Fibroblast of lung (primary cell): ENCODE results near the gene NLRP6. TPM values are rescaled to one million over a fixed set of nuclear protein-coding genes. Genes with fewer than 3 reads are reported as not detected.
"Not testable (repeated sequence)": the region's sequence is repeated elsewhere in the genome, so short reads cannot be mapped to it uniquely, and the experiment has no call there.

Source experiments
- DNase-seq, 2 donors: peaks; one replicate each; pipeline versions ENCODE4 v3.0.0 to v3.0.0-alpha.2; 2010; ENCODE audit warnings: low read depth in 2 of 2
- H2AFZ ChIP-seq: 2 replicates; pipeline ENCODE4 v1.5.1; 2012; ENCODE audit warnings: low read length, control low read depth, inconsistent platforms
- H3K27ac ChIP-seq: 2 replicates; pipeline ENCODE4 v1.5.1; 2011; ENCODE audit warnings: low read length, control low read depth; ENCODE audit not compliant: insufficient read depth
- H3K27me3 ChIP-seq: 2 replicates; pipeline ENCODE4 v1.5.1; 2011; ENCODE audit warnings: mild to moderate bottlenecking, low read length; ENCODE audit not compliant: control insufficient read depth, insufficient read depth
- H3K36me3 ChIP-seq: 2 replicates; pipeline ENCODE4 v1.5.1; 2011; ENCODE audit warnings: low read length; ENCODE audit not compliant: control insufficient read depth, insufficient read depth
- H3K4me1 ChIP-seq: 2 replicates; pipeline ENCODE4 v1.5.1; 2011; ENCODE audit warnings: low read length; ENCODE audit not compliant: control insufficient read depth, insufficient read depth; ENCODE audit errors: extremely low read depth
- H3K4me2 ChIP-seq: 2 replicates; pipeline ENCODE4 v1.5.1; 2011; ENCODE audit warnings: low read length, control low read depth; ENCODE audit not compliant: insufficient read depth; ENCODE audit errors: extremely low read depth
- H3K4me3 ChIP-seq, 4 experiments: fragments of 200-600 bp in 1 of 4; sonication (generic) in 1 of 4; replicated peaks in 1 of 4; 2 replicates each; pipeline ENCODE4 v1.5.1; 2011 to 2016; ENCODE audit warnings: low read length in 4 of 4, low read depth in 3 of 4, mild to moderate bottlenecking in 3 of 4, control low read depth in 2 of 4, inconsistent platforms in 1 of 4, mixed read lengths in 1 of 4; ENCODE audit not compliant: insufficient read depth in 1 of 4; ENCODE audit errors: control extremely low read depth in 1 of 4
- H3K79me2 ChIP-seq: 2 replicates; pipeline ENCODE4 v1.5.1; 2012; ENCODE audit warnings: mild to moderate bottlenecking, low read length, inconsistent platforms; ENCODE audit not compliant: control insufficient read depth, insufficient read depth
- H3K9ac ChIP-seq: 2 replicates; pipeline ENCODE4 v1.5.1; 2011; ENCODE audit warnings: mild to moderate bottlenecking, low read length, control low read depth; ENCODE audit not compliant: insufficient read depth
- H3K9me3 ChIP-seq: 2 replicates; pipeline ENCODE4 v1.5.1; 2012; ENCODE audit warnings: low read depth, low read length; ENCODE audit not compliant: control insufficient read depth, insufficient read depth
- H4K20me1 ChIP-seq: 2 replicates; pipeline ENCODE4 v1.5.1; 2011; ENCODE audit warnings: low read length; ENCODE audit not compliant: control insufficient read depth, insufficient read depth; ENCODE audit errors: extremely low read depth
- EZH2 ChIP-seq: IDR thresholded peaks from 2 replicates; pipeline ENCODE4 v1.5.1; 2012; ENCODE audit warnings: low read length, control low read depth, mild to moderate bottlenecking; ENCODE audit errors: missing control alignments
- polyA plus RNA-seq, 2 donors: library from polyadenylated mRNA; depleted of rRNA in 1 of 2; stranded (reverse) in 1 of 2; unstranded in 1 of 2; fragments of >200 nt; gene quantifications; 2 replicates each; pipeline ENCODE4 v1.2.1, GENCODE V29; 2011 to 2012; ENCODE audit warnings: missing spikeins in 1 of 2
- total RNA-seq: library from RNA; depleted of rRNA; stranded (reverse); fragments of >200 nt; gene quantifications from 2 replicates; pipeline ENCODE4 v1.2.1, GENCODE V29; 2014
- TF ChIP-seq, protein P1 (sequence below), 2 donors: IDR thresholded peaks in 1 of 2; conservative IDR thresholded peaks in 1 of 2; 1 replicate in 1 of 2; 2 replicates in 1 of 2; pipeline ENCODE4 v1.5.1; 2011 to 2012; ENCODE audit warnings: low read length in 2 of 2, control low read depth in 1 of 2, inconsistent platforms in 1 of 2, low read depth in 1 of 2, mild to moderate bottlenecking in 1 of 2

The NLRP6 gene
- total and polyA plus RNA-seq, 2 donors (not counting 1 experiment from before 2014, with no cell fraction given), result not detected

DNA sequence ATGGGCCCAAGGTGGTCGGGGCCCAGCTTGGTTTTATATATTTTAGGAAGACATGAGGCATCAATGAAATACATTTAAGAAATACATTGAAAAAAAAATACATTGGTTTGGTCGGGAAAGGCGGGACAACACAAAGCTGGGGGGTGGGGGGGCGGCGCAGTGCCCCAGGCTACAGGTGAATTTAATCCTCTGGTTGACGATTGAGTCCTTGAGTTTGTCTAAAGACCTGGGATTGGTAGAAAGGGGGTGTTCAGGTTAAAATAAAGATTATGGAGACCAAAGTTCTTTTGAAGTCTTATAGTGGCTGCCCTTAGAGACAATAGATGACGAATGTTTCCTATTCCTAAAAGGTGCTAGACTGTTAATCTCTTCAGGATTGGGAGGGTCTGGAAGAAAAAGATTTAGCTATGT lies 38.7 kb downstream of the NLRP6 start:
- Histone ChIP-seq H3K79me2 (peaks cover 12% of the 10 kb centered on the region), H3K4me2 (no peak overlapping the region)
- TF ChIP-seq, protein P1, sequence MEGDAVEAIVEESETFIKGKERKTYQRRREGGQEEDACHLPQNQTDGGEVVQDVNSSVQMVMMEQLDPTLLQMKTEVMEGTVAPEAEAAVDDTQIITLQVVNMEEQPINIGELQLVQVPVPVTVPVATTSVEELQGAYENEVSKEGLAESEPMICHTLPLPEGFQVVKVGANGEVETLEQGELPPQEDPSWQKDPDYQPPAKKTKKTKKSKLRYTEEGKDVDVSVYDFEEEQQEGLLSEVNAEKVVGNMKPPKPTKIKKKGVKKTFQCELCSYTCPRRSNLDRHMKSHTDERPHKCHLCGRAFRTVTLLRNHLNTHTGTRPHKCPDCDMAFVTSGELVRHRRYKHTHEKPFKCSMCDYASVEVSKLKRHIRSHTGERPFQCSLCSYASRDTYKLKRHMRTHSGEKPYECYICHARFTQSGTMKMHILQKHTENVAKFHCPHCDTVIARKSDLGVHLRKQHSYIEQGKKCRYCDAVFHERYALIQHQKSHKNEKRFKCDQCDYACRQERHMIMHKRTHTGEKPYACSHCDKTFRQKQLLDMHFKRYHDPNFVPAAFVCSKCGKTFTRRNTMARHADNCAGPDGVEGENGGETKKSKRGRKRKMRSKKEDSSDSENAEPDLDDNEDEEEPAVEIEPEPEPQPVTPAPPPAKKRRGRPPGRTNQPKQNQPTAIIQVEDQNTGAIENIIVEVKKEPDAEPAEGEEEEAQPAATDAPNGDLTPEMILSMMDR (conservative IDR thresholded peaks at IDR 0.05 in 1 of 2, IDR thresholded peaks at IDR 0.05 in 1 of 2; ENCODE audit: low read depth in 1 of 2, low read length in 2 of 2), result no peak
- TF ChIP-seq EZH2, result no peak

DNA sequence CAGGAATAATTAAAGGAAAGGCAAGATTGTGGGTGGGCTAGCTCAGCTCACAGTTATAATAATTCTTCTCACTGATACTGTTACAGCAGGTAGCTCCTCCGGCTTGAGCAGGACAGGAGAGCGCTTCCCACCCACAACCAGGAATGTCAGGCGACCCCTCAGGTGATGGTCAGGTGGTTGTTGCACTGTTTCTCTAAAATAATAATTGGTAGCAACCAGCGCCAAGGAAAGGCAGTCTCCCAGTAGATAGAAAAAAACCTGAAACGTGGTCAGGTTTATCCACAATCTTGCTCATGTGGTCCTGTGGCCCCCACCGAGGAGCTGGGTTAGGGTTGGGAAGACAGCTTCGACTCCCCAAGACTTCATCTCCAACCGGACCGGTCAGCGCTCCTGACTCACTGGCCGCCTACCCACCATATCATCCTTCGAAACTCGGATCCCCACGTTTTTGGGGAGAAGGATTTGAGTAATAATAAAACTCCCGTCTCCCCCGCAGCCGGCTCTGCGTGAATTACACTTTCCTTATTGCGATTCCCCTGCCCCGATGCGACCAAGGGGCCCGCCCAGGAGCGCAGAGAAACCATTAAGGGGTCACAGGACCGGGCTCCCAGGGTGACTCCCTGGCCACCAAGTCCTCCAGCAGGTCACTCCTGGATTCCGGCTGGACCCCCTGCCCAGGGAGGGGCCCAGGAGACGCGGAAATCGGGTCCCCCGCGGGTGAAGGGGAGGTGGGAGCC lies 39.6 kb downstream of the NLRP6 start:
- not testable (repeated sequence) for H3K9ac ChIP-seq, H2AFZ ChIP-seq, H3K27me3 ChIP-seq, H3K27ac ChIP-seq, H3K36me3 ChIP-seq, H4K20me1 ChIP-seq, H3K4me1 ChIP-seq, DNase-seq, H3K4me2 ChIP-seq, H3K9me3 ChIP-seq
- peak overlapping the region in 1 of 4 experiments; percentile 44 for H3K4me3 ChIP-seq
- H3K79me2 ChIP-seq, result peaks cover 12% of the 10 kb centered on the region

More for the DNA sequence above, 38.7 kb downstream of the NLRP6 start:
- Histone ChIP-seq H3K36me3 (peaks cover 1% of the 10 kb centered on the region), H3K9ac (no peak overlapping the region), H3K9me3 (no peaks in the 10 kb centered on the region), H3K27ac (no peak overlapping the region), H3K4me1 (peaks cover 10% of the 10 kb centered on the region), H4K20me1 (no peaks in the 10 kb centered on the region), H3K4me3 (no peak overlapping the region), H3K27me3 (no peaks in the 10 kb centered on the region), H2AFZ (no peak overlapping the region)
- no peak for DNase-seq

DNA sequence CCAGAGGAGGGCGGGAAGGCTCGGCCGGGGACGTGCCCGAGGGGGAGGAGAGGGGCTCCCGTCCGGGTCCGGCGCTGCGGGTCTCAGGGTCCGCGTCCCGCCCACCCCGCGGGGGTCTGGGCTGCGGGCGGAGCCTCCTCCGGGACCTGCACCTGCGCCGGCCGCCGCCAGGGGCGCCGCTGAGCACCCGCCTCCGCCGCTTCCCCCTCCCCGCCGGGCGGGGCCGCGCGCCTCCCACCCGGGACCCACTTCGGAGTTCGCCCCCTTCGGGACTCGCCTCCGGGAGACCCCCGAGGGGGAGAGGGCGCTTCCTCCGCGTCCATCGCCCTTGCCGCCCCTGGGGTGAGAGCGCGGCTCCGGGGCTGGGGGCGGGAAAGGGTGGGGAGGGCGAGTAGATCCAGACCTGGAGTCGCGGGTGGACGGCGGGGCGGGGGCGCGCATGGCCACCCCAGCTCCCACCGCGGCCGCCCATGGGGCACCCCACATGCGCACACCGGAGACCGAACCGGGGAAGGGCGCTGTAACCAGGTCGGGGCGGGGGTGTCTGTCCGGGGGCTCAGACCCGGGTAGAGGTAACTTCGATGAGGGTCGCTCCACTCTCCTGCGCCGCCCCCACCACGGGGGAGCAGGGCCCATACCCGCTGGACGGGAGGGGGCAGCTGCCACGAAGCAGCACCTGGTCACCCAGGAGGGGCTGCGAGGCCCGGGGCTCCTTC lies 40.4 kb downstream of the NLRP6 start:
- Histone ChIP-seq H3K4me3 (peak overlapping the region in 3 of 4 experiments; percentile 46 to 83 (median 82)), H3K79me2 (peaks cover 12% of the 10 kb centered on the region), H3K4me2 (peak overlapping the region; percentile 25), H3K9ac (peak overlapping the region; percentile 66), H3K27ac (peak overlapping the region; percentile 51)
- not testable (repeated sequence) for H4K20me1 ChIP-seq, H2AFZ ChIP-seq, H3K36me3 ChIP-seq, H3K9me3 ChIP-seq, H3K4me1 ChIP-seq, H3K27me3 ChIP-seq, DNase-seq

DNA sequence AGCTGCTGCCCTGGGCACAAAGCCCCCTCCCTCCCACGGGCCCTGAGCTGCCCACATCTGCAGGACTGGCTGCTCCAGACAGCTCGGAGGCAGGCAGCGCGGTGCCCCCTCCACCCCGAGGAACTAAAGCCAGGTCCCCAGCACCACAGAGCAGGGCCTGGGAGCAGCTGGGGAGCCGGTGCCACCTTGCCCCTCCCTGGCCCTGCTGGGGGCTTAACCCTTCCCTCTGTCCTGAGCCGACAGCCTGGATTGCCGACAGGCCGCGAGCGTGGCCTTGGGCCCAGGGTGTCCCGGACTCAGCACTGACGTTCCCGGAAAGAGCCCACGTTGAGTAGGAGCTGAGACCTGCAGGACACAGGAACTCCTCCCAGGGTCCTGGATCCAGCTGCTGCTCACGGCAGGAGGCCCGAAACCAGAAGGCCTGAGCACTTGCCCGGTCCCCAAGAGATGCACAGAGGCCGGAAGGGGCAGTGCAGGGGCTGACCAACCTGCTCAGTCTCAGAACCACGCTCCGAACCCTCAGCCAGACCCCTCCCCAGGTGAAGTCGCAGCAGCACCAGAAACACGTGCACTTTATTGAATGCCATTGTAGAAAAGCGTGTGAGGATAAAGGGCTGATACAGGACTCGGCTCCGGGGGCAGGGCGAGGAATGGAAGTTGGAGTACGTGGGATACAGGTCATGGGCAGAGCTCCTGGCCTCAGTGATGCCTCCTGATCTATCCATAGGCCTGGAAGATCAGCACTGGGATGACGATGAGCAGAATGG lies 41.1 kb downstream of the NLRP6 start:
- not testable (repeated sequence) for H3K9me3 ChIP-seq, H4K20me1 ChIP-seq, DNase-seq, H2AFZ ChIP-seq, H3K4me1 ChIP-seq, H3K36me3 ChIP-seq, H3K27me3 ChIP-seq
- peak overlapping the region; percentile 79 for H3K9ac ChIP-seq
- H3K4me3 ChIP-seq, result peak overlapping the region; percentile 48 to 88 (median 82)
- peak overlapping the region; percentile 92 for H3K4me2 ChIP-seq
- peak overlapping the region; percentile 94 for H3K27ac ChIP-seq
- H3K79me2 ChIP-seq, result peaks cover 12% of the 10 kb centered on the region

DNA sequence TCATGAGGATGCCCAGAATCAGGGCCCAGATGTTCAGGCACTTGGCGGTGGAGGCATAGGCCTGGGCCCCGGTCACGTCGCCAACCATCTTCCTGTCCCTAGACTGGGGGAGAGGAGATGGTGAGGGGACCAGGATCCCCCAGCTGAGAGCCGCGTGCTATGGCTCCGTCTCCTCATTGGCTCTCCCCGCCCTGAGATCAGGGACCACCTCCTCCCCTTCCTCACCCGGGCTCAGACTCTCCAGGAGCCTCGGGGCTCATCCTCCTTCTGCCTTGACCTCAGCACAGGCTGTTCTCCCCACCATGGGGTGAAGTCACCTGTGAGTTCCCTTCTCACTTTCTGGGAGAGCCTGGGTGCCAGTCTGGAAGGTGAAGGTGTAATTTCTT lies 41.7 kb downstream of the NLRP6 start:
- H3K9ac ChIP-seq, result peak overlapping the region; percentile 79
- peaks cover 12% of the 10 kb centered on the region for H3K79me2 ChIP-seq
- H3K27me3 ChIP-seq, H4K20me1 ChIP-seq, H3K36me3 ChIP-seq, DNase-seq, H3K4me1 ChIP-seq, H2AFZ ChIP-seq, H3K9me3 ChIP-seq: not testable (repeated sequence)
- H3K27ac ChIP-seq, result peak overlapping the region; percentile 94
- peak overlapping the region; percentile 92 for H3K4me2 ChIP-seq
- H3K4me3 ChIP-seq, result peak overlapping the region; percentile 48 to 88 (median 82)
